Measurements from ENCODE around the gene SLC35G4.
"Not testable (repeated sequence)": the region's sequence is repeated elsewhere in the genome, so short reads cannot be mapped to it uniquely, and the experiment has no call there.

SLC35G4 gene

DNA sequence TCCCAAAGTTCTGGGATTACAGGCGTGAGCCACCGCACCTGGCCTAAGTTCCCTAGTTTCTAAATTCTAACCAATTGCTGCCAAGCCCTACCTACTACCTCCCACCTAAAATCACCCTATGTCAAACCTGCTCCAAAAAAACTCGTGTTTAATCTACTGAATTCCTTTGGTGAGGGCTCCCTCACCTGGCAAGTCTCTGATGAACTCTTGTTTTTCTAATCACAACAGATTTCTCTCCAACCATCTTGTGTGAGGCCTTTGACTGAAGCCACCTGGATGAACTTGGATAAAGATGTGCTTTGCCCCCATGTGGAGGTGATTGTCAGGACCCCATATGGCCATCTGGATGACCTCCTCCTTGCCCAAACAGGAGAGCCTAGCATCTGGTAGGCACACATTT is 17.4 kb upstream of the SLC35G4 start:
- no peak for DNase-seq (ENCODE audit: extremely low read depth, insufficient read length)
- H3K4me3 ChIP-seq (replicated peaks; ENCODE audit: low read depth, low read length): no peak overlapping the region
- TF ChIP-seq, protein P1, sequence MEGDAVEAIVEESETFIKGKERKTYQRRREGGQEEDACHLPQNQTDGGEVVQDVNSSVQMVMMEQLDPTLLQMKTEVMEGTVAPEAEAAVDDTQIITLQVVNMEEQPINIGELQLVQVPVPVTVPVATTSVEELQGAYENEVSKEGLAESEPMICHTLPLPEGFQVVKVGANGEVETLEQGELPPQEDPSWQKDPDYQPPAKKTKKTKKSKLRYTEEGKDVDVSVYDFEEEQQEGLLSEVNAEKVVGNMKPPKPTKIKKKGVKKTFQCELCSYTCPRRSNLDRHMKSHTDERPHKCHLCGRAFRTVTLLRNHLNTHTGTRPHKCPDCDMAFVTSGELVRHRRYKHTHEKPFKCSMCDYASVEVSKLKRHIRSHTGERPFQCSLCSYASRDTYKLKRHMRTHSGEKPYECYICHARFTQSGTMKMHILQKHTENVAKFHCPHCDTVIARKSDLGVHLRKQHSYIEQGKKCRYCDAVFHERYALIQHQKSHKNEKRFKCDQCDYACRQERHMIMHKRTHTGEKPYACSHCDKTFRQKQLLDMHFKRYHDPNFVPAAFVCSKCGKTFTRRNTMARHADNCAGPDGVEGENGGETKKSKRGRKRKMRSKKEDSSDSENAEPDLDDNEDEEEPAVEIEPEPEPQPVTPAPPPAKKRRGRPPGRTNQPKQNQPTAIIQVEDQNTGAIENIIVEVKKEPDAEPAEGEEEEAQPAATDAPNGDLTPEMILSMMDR (IDR thresholded peaks at IDR 0.05; ENCODE audit: insufficient read depth, low read length, poor library complexity, severe bottlenecking): no peak
- H3K36me3 ChIP-seq (ENCODE audit: control insufficient read depth, insufficient read depth, low read length): no peaks in the 10 kb centered on the region
- no peaks in the 10 kb centered on the region; the same call in 1 of the 2 replicates for H3K27me3 ChIP-seq (replicated peaks; ENCODE audit: control insufficient read depth, insufficient read depth, low read length)

DNA sequence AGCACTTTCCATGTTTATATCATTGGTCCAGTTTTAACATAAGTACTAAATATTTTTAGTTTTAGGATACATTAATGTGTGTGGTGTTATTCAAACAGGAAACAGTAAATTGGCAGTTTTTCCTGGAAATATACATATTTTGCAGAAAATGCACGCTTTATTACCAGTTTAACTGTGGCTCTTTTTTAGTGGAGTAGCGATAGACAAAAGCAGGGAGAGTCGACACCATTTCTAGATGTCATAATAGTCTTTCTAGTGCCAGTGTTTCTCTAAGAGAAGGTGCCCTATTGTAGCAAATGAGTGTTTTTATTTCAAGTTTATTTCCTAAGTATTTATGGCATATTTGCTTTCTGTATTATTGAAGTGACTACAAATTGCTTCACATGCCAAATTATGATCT is 9.1 kb upstream of the SLC35G4 start:
- Histone ChIP-seq H3K4me3 (replicated peaks; ENCODE audit: low read depth, low read length) (no peak overlapping the region), H3K36me3 (ENCODE audit: control insufficient read depth, insufficient read depth, low read length) (no peaks in the 10 kb centered on the region), H3K27me3 (replicated peaks; ENCODE audit: control insufficient read depth, insufficient read depth, low read length) (no peaks in the 10 kb centered on the region)
- no peak for DNase-seq (ENCODE audit: extremely low read depth, insufficient read length)
- TF ChIP-seq, protein P1 (IDR thresholded peaks at IDR 0.05; ENCODE audit: insufficient read depth, low read length, poor library complexity, severe bottlenecking): no peak

- DNase-seq (ENCODE audit: extremely low read depth, insufficient read length): no peak
- Histone ChIP-seq H3K4me3 (replicated peaks; ENCODE audit: low read depth, low read length) (no peak overlapping the region), H3K27me3 (replicated peaks; ENCODE audit: control insufficient read depth, insufficient read depth, low read length) (no peaks in the 10 kb centered on the region; the same call in 1 of the 2 replicates), H3K36me3 (ENCODE audit: control insufficient read depth, insufficient read depth, low read length) (no peaks in the 10 kb centered on the region)
- TF ChIP-seq, protein P1 (IDR thresholded peaks at IDR 0.05; ENCODE audit: insufficient read depth, low read length, poor library complexity, severe bottlenecking): no peak
Observed at GRCh38 chr18:11607906-11608305, 1.5 kb upstream of the SLC35G4 start.

GRCh38 chr18:11608618-11609017 is 778 bp upstream of the SLC35G4 start:
- not testable (repeated sequence) for H3K4me3 ChIP-seq (replicated peaks; ENCODE audit: low read depth, low read length)

GRCh38 chr18:11613073-11613472 is 3.7 kb downstream of the SLC35G4 start:
- H3K36me3 ChIP-seq (ENCODE audit: control insufficient read depth, insufficient read depth, low read length); DNase-seq (ENCODE audit: extremely low read depth, insufficient read length); H3K4me3 ChIP-seq (replicated peaks; ENCODE audit: low read depth, low read length); H3K27me3 ChIP-seq (replicated peaks; ENCODE audit: control insufficient read depth, insufficient read depth, low read length): not testable (repeated sequence)

More at GRCh38 chr18:11608618-11609017, 778 bp upstream of the SLC35G4 start:
- H3K27me3 ChIP-seq (replicated peaks; ENCODE audit: control insufficient read depth, insufficient read depth, low read length); H3K36me3 ChIP-seq (ENCODE audit: control insufficient read depth, insufficient read depth, low read length); DNase-seq (ENCODE audit: extremely low read depth, insufficient read length): not testable (repeated sequence)

DNA sequence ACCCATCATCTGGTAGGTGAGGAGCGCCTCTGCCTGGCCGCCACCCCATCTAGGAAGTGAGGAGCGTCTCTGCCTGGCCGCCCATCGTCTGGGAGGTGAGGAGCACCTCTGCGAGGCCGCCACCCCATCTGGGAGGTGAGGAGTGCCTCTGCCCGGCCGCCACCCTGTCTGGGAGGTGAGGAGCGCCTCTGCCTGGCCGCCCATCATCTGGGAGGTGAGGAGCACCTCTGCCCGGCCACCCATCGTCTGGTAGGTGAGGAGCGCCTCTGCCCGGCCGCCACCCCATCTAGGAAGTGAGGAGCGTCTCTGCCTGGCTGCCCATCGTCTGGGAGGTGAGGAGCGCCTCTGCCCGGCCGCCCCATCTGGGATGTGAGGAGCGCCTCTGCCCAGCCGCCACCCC is 4.2 kb downstream of the SLC35G4 start:
- not testable (repeated sequence) for DNase-seq (ENCODE audit: extremely low read depth, insufficient read length); H3K27me3 ChIP-seq (replicated peaks; ENCODE audit: control insufficient read depth, insufficient read depth, low read length); H3K36me3 ChIP-seq (ENCODE audit: control insufficient read depth, insufficient read depth, low read length); H3K4me3 ChIP-seq (replicated peaks; ENCODE audit: low read depth, low read length)

DNA sequence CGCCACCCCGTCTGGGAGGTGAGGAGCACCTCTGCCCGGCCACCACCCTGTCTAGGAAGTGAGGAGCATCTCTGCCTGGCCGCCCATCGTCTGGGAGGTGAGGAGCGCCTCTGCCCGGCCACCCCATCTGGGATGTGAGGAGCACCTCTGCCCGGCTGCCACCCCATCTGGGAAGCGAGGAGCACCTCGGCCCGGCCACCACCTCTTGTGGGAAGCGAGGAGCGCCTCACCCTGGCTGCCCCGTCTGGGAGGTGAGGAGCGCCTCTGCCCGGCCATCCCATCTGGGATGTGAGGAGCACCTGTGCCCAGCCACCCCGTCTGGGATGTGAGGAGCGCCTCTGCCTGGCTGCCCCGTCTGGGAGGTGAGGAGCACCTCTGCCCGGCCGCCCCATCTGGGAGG is 4.6 kb downstream of the SLC35G4 start:
- H3K27me3 ChIP-seq (replicated peaks; ENCODE audit: control insufficient read depth, insufficient read depth, low read length); DNase-seq (ENCODE audit: extremely low read depth, insufficient read length): not testable (repeated sequence)

GRCh38 chr18:11614981-11615380 is 5.6 kb downstream of the SLC35G4 start:
- not testable (repeated sequence) for H3K27me3 ChIP-seq (replicated peaks; ENCODE audit: control insufficient read depth, insufficient read depth, low read length); H3K4me3 ChIP-seq (replicated peaks; ENCODE audit: low read depth, low read length); H3K36me3 ChIP-seq (ENCODE audit: control insufficient read depth, insufficient read depth, low read length); DNase-seq (ENCODE audit: extremely low read depth, insufficient read length)

More for the DNA sequence above, 4.6 kb downstream of the SLC35G4 start:
- not testable (repeated sequence) for H3K4me3 ChIP-seq (replicated peaks; ENCODE audit: low read depth, low read length); H3K36me3 ChIP-seq (ENCODE audit: control insufficient read depth, insufficient read depth, low read length)

DNA sequence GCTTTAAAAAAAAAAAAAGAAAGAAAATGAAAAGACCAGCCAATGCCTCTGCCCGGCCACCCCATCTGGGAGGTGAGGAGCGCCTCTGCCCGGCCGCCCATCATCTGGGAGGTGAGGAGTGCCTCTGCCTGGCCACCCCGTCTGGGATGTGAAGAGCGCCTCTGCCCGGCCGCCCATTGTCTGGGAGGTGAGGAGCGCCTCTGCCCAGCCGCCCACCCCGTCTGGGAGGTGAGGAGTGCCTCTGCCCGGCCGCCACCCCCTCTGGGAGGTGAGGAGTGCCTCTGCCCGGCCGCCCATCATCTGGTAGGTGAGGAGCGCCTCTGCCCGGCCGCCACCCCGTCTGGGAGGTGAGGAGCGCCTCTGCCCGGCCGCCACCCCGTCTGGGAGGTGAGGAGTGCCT is 37.9 kb downstream of the SLC35G4 start:
- not testable (repeated sequence) for H3K4me3 ChIP-seq (replicated peaks; ENCODE audit: low read depth, low read length); H3K36me3 ChIP-seq (ENCODE audit: control insufficient read depth, insufficient read depth, low read length); DNase-seq (ENCODE audit: extremely low read depth, insufficient read length); H3K27me3 ChIP-seq (replicated peaks; ENCODE audit: control insufficient read depth, insufficient read depth, low read length)

DNA sequence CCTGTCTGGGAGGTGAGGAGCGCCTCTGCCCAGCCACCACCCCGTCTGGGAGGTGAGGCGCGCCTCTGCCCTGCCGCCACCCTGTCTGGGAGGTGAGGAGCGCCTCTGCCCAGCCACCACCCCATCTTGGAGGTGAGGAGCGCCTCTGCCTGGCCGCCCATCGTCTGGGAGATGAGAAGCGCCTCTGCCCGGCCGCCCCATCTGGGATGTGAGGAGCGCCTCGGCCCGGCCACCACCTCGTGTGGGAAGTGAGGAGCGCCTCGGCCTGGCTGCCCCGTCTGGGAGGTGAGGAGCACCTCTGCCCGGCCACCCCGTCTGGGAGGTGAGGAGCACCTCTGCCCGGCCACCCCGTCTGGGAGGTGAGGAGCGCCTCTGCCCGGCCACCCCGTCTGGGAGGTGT is 38.4 kb downstream of the SLC35G4 start:
- not testable (repeated sequence) for H3K4me3 ChIP-seq (replicated peaks; ENCODE audit: low read depth, low read length); H3K27me3 ChIP-seq (replicated peaks; ENCODE audit: control insufficient read depth, insufficient read depth, low read length); H3K36me3 ChIP-seq (ENCODE audit: control insufficient read depth, insufficient read depth, low read length); DNase-seq (ENCODE audit: extremely low read depth, insufficient read length)

Data from GM06990 (cell line).